Measurements from ENCODE around the gene MACROD2. TPM values are rescaled to one million over a fixed set of nuclear protein-coding genes. Genes with fewer than 3 reads are reported as not detected.

Gene MACROD2
- total RNA-seq, 1 donor from 2014 or later, result 0.23 TPM

DNA sequence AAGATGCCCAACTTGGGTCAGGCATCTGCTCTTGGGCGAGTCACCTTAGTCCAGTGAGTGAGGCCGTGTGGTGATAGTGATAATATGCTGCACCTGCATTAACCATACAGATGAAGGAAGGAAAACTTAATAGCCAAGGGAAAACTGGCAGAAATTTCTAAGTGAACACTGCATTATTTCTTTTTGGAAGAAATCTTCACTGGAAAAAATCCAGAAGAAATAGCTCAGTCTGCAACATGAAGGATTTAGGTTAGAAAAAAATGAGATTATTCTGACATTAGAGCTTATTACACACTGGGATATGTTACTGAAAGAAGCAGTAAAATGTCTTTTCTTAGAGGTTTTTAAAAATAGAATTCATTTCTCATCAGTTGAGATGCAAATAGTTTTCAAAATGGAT is 1630.7 kb downstream of the MACROD2 start:
- no peak overlapping the region for H3K4me3 ChIP-seq (ENCODE audit: low read depth, low read length)
- TF ChIP-seq, protein P1, sequence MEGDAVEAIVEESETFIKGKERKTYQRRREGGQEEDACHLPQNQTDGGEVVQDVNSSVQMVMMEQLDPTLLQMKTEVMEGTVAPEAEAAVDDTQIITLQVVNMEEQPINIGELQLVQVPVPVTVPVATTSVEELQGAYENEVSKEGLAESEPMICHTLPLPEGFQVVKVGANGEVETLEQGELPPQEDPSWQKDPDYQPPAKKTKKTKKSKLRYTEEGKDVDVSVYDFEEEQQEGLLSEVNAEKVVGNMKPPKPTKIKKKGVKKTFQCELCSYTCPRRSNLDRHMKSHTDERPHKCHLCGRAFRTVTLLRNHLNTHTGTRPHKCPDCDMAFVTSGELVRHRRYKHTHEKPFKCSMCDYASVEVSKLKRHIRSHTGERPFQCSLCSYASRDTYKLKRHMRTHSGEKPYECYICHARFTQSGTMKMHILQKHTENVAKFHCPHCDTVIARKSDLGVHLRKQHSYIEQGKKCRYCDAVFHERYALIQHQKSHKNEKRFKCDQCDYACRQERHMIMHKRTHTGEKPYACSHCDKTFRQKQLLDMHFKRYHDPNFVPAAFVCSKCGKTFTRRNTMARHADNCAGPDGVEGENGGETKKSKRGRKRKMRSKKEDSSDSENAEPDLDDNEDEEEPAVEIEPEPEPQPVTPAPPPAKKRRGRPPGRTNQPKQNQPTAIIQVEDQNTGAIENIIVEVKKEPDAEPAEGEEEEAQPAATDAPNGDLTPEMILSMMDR (conservative IDR thresholded peaks at IDR 0.05; ENCODE audit: low read depth, low read length), result no peak
- no peak for DNase-seq (ENCODE audit: low read depth)

GRCh38 chr20:15627089-15627488 is 1631.8 kb downstream of the MACROD2 start:
- DNase-seq (ENCODE audit: low read depth), result no peak
- TF ChIP-seq, protein P1 (conservative IDR thresholded peaks at IDR 0.05; ENCODE audit: low read depth, low read length), result no peak

GRCh38 chr20:15627501-15627903 is 1632.2 kb downstream of the MACROD2 start:
- DNase-seq (ENCODE audit: low read depth), result no peak
- H3K4me3 ChIP-seq (ENCODE audit: low read depth, low read length), result no peak overlapping the region
- TF ChIP-seq, protein P1 (conservative IDR thresholded peaks at IDR 0.05; ENCODE audit: low read depth, low read length), result no peak

More at GRCh38 chr20:15627089-15627488, 1631.8 kb downstream of the MACROD2 start:
- H3K4me3 ChIP-seq (ENCODE audit: low read depth, low read length), result no peak overlapping the region

DNA sequence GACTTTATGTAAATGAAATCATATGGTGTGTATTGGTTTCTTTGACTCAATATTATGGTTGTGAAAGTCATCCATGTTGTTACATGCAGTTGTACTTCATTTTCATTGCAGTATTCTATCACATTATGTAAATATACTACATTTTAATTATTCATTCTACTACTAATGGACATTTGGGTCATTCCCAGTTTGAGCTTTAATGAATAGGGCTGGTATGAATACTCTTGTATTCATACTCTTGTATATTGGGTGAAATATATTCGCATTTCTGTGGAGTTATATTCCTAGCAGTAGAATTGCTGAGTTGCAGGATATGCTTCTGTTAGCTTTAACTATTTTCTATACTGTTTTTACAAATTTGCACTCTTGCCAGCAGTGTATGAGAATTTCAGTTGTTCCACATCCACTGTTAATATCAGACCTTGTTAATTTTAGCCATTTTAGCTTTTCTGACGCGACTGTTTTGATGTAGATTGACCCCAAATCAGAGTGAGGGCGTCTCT is 1633.6 kb downstream of the MACROD2 start:
- DNase-seq (ENCODE audit: low read depth), result no peak
- TF ChIP-seq, protein P1 (conservative IDR thresholded peaks at IDR 0.05; ENCODE audit: low read depth, low read length), result no peak
- no peak overlapping the region for H3K4me3 ChIP-seq (ENCODE audit: low read depth, low read length)

GRCh38 chr20:15630360-15630759 is 1635.0 kb downstream of the MACROD2 start:
- no peak for DNase-seq (ENCODE audit: low read depth)
- TF ChIP-seq, protein P1 (conservative IDR thresholded peaks at IDR 0.05; ENCODE audit: low read depth, low read length), result no peak
- H3K4me3 ChIP-seq (ENCODE audit: low read depth, low read length), result no peak overlapping the region

GRCh38 chr20:15632680-15633079 is 1637.4 kb downstream of the MACROD2 start:
- no peak overlapping the region for H3K4me3 ChIP-seq (ENCODE audit: low read depth, low read length)
- TF ChIP-seq, protein P1 (conservative IDR thresholded peaks at IDR 0.05; ENCODE audit: low read depth, low read length), result no peak
- no peak for DNase-seq (ENCODE audit: low read depth)

DNA sequence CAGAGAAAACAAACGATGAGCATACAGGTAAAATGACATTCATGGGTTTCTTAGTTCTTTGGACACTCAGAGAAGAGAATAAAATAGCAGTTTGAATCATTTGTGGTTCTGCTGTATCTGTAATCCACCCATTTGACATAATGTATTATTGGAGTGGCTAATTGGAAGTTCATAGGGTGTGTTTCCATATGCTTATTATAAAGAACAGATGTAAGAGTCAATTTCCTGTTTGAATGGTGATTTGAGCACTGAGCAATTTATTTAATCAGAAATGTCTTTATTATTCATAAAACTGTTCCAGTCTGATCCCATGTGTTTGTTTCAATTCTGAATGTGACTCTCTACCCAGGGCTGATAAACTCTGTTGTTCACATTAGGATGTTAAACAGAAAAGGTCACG is 1638.8 kb downstream of the MACROD2 start:
- no peak for DNase-seq (ENCODE audit: low read depth)
- TF ChIP-seq, protein P1 (conservative IDR thresholded peaks at IDR 0.05; ENCODE audit: low read depth, low read length), result no peak
- H3K4me3 ChIP-seq (ENCODE audit: low read depth, low read length), result no peak overlapping the region

Data from epithelial cell of proximal tubule (primary cell).